Measurements from ENCODE around the gene MGRN1.

DNA sequence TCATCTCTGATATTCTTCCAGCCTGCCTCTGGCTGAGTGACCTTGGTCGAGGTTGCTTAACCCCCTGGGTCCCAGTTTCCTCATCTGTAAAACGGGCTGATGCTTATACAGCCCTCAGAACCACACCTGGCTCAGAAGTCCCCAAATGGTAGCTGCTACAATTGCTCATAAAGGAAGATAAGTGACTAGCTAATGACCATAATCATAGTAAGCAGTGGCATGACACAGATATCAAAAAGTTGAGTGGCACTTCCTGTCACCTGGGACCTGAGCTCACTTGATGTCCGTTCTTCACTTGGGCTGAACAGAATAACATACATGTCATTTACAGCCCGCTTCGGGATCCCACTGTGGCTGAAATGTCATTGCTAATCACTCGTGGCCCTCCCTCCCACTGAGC, 1.8 kb downstream of the MGRN1 start:
- no peak for TF ChIP-seq POLR2A (IDR thresholded peaks at IDR 0.05)
- TF ChIP-seq, protein P1, sequence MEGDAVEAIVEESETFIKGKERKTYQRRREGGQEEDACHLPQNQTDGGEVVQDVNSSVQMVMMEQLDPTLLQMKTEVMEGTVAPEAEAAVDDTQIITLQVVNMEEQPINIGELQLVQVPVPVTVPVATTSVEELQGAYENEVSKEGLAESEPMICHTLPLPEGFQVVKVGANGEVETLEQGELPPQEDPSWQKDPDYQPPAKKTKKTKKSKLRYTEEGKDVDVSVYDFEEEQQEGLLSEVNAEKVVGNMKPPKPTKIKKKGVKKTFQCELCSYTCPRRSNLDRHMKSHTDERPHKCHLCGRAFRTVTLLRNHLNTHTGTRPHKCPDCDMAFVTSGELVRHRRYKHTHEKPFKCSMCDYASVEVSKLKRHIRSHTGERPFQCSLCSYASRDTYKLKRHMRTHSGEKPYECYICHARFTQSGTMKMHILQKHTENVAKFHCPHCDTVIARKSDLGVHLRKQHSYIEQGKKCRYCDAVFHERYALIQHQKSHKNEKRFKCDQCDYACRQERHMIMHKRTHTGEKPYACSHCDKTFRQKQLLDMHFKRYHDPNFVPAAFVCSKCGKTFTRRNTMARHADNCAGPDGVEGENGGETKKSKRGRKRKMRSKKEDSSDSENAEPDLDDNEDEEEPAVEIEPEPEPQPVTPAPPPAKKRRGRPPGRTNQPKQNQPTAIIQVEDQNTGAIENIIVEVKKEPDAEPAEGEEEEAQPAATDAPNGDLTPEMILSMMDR (IDR thresholded peaks at IDR 0.05) = no peak
- TF ChIP-seq POLR2AphosphoS5 (IDR thresholded peaks at IDR 0.05) = no peak
